ENCODE results near the gene GSX2.

DNA sequence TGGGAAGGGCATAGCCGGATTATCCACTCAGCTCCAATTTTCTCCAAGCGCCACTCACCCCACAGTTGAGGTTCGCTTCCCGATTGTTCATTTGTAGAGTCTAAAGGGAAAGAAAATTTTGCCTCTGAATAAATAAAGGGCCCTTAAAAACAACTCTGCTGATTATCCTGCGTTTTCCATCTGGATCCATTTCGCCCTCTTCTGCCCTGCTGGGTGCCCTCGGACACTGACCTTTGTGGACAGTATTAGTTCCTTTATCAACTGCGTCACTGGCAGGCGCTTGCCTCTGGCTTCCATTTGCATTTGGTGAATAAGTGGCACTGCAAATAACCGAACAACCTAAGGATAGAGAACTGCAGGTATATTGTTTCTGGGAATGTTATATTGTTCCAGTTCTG lies 10.1 kb downstream of the GSX2 start:
- no peak for TF ChIP-seq REST (IDR thresholded peaks at IDR 0.05)
- TF ChIP-seq, protein P1, sequence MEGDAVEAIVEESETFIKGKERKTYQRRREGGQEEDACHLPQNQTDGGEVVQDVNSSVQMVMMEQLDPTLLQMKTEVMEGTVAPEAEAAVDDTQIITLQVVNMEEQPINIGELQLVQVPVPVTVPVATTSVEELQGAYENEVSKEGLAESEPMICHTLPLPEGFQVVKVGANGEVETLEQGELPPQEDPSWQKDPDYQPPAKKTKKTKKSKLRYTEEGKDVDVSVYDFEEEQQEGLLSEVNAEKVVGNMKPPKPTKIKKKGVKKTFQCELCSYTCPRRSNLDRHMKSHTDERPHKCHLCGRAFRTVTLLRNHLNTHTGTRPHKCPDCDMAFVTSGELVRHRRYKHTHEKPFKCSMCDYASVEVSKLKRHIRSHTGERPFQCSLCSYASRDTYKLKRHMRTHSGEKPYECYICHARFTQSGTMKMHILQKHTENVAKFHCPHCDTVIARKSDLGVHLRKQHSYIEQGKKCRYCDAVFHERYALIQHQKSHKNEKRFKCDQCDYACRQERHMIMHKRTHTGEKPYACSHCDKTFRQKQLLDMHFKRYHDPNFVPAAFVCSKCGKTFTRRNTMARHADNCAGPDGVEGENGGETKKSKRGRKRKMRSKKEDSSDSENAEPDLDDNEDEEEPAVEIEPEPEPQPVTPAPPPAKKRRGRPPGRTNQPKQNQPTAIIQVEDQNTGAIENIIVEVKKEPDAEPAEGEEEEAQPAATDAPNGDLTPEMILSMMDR (IDR thresholded peaks at IDR 0.05), result no peak
- no peak for TF ChIP-seq RNF2 (IDR thresholded peaks at IDR 0.05; ENCODE audit: borderline replicate concordance, low read depth)
- TF ChIP-seq MYC (IDR thresholded peaks at IDR 0.05; ENCODE audit: borderline replicate concordance, low read length), result no peak
- TF ChIP-seq BCL3 (IDR thresholded peaks at IDR 0.05), result no peak
- no peak for TF ChIP-seq POLR2AphosphoS2 (conservative IDR thresholded peaks at IDR 0.05; ENCODE audit: low read length)
- no peak for TF ChIP-seq MAFK (IDR thresholded peaks at IDR 0.05; ENCODE audit: partially characterized antibody)
- TF ChIP-seq PHF8 (IDR thresholded peaks at IDR 0.05; ENCODE audit: borderline replicate concordance, low read depth), result no peak
- TF ChIP-seq EHF (CRISPR knock-in tag; IDR thresholded peaks at IDR 0.05), result no peak
- no peak for TF ChIP-seq HOXB13 (CRISPR knock-in tag; IDR thresholded peaks at IDR 0.05; ENCODE audit: low read depth)
- TF ChIP-seq POLR2A (IDR thresholded peaks at IDR 0.05; ENCODE audit: low read length), result no peak
- TF ChIP-seq, protein P2, sequence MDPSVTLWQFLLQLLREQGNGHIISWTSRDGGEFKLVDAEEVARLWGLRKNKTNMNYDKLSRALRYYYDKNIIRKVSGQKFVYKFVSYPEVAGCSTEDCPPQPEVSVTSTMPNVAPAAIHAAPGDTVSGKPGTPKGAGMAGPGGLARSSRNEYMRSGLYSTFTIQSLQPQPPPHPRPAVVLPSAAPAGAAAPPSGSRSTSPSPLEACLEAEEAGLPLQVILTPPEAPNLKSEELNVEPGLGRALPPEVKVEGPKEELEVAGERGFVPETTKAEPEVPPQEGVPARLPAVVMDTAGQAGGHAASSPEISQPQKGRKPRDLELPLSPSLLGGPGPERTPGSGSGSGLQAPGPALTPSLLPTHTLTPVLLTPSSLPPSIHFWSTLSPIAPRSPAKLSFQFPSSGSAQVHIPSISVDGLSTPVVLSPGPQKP (IDR thresholded peaks at IDR 0.05; ENCODE audit: low read depth, low read length), result no peak
- TF ChIP-seq FOSL2 (IDR thresholded peaks at IDR 0.05), result no peak
- no peak for TF ChIP-seq FOSL2 (CRISPR knock-in tag; IDR thresholded peaks at IDR 0.05)

Data from A549 (cell line).